Mucosa of descending colon (tissue), 3 donors: Measurements from ENCODE around the gene WDR5. TPM values are rescaled to one million over a fixed set of nuclear protein-coding genes. Genes with fewer than 3 reads are reported as not detected.
A peak's percentile ranks its signal among the peaks of the same experiment; 100 is the strongest.

Experiments
- ATAC-seq: fragments of 200-7000 bp; cut with Tn5 transposase; one replicate; pipeline ENCODE4 v1.9.1; 2020; ENCODE audit warnings: mild to moderate bottlenecking, moderate library complexity
- DNase-seq, 3 donors: peaks; one replicate each; pipeline ENCODE4 v3.0.0-alpha.2; 2020
- H3K36me3 ChIP-seq: fragments of 200-600 bp; one replicate; pipeline ENCODE4 v1.8.0; 2021; ENCODE audit warnings: low read depth, mild to moderate bottlenecking
- H3K4me1 ChIP-seq: fragments of 200-600 bp; one replicate; pipeline ENCODE4 v1.8.0; 2021; ENCODE audit warnings: low read depth, mild to moderate bottlenecking
- H3K4me3 ChIP-seq: fragments of 200-600 bp; one replicate; pipeline ENCODE4 v1.8.0; 2021; ENCODE audit warnings: mild to moderate bottlenecking
- H3K9me3 ChIP-seq: fragments of 200-600 bp; one replicate; pipeline ENCODE4 v1.8.0; 2021; ENCODE audit warnings: mild to moderate bottlenecking
- intact Hi-C, 2 donors: fragments of 100-400 bp; cut with DNase I in 1 of 2; cut with micrococcal nuclease in 1 of 2; formaldehyde crosslinking; loops; one replicate each; pipeline versions ENCODE4 v1.11.0 to v1.11.1; 2022; cut with DNase I, micrococcal nuclease
- total RNA-seq, 3 donors: library from RNA; stranded (reverse); fragmentation: NEBNext Ultra II Directional in 2 of 3; extraction: Animal tissue kit (Norgen Biotek cat#: 25700) in 2 of 3; gene quantifications; one replicate each; pipeline versions ENCODE4 v1.2.1 to v1.2.4, GENCODE V29; 2021 to 2023
- TF ChIP-seq, protein P1 (sequence below): fragments of 200-600 bp; IDR thresholded peaks from one replicate; pipeline ENCODE4 v1.8.0; 2022; ENCODE audit warnings: antibody characterized with exemption, mild to moderate bottlenecking
- donor health status: DM: no; HTN: no; CAD: no; lungs with moderate emphysema.
- donor health status: DM: no; HTN: no; CAD: no.
- donor health status: DM: no; HTN: yes; CAD: no.

The WDR5 gene
- total RNA-seq, 3 donors from 2014 or later = 19.9 to 27.1 (median 24.6) TPM

GRCh38 chr9:134167530-134167931, 31.6 kb downstream of the WDR5 start:
- Histone ChIP-seq H3K4me1 (peaks cover 14% of the 10 kb centered on the region), H3K4me3 (no peak overlapping the region), H3K9me3 (no peaks in the 10 kb centered on the region), H3K36me3 (no peaks in the 10 kb centered on the region)
- intact Hi-C loops = no loop called here
- ATAC-seq (no peak), DNase-seq (no peak)
- TF ChIP-seq, protein P1, sequence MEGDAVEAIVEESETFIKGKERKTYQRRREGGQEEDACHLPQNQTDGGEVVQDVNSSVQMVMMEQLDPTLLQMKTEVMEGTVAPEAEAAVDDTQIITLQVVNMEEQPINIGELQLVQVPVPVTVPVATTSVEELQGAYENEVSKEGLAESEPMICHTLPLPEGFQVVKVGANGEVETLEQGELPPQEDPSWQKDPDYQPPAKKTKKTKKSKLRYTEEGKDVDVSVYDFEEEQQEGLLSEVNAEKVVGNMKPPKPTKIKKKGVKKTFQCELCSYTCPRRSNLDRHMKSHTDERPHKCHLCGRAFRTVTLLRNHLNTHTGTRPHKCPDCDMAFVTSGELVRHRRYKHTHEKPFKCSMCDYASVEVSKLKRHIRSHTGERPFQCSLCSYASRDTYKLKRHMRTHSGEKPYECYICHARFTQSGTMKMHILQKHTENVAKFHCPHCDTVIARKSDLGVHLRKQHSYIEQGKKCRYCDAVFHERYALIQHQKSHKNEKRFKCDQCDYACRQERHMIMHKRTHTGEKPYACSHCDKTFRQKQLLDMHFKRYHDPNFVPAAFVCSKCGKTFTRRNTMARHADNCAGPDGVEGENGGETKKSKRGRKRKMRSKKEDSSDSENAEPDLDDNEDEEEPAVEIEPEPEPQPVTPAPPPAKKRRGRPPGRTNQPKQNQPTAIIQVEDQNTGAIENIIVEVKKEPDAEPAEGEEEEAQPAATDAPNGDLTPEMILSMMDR = no peak

DNA sequence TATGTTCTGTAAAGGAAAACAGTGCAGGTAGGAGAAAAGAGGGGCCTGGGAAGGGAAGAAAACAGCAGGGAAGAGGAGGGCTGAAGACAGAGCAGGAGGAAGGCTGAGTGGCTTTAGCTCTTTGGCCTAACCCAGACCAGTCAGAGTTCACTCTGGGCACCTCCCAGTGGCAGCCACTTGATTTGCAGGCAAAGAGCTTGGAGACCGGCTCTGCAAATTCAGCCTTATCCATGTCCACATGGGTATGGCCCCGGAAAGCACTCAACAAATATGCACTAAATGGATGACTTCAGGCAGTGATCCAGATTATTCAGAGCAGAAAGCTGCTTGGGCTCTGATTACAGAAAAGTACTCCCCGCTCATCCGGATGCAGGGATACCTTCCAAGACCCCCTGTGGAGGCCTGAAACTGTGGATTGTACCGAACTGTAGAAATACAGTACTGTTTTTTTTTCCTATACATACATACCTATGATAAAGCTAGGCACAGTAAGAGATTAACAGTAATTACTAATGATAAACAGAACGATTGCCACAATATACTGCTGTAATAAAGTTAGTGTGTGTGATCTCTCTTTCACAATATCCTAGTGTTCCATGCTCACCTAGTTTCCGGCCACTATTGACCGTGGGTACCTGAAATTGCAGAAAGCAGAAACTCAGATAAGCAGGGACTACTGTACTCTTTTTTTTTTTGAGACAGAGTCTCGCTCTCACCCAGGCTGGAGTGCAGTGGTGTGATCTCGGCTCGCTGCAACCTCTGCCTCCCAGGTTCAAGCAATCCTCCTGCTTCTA, 33.1 kb downstream of the WDR5 start:
- no peak for ATAC-seq
- Histone ChIP-seq H3K4me3 (no peak overlapping the region), H3K9me3 (no peaks in the 10 kb centered on the region), H3K4me1 (peaks cover 4% of the 10 kb centered on the region), H3K36me3 (no peaks in the 10 kb centered on the region)
- TF ChIP-seq, protein P1 = no peak
- intact Hi-C loops = no loop called here
- no peak for DNase-seq

DNA sequence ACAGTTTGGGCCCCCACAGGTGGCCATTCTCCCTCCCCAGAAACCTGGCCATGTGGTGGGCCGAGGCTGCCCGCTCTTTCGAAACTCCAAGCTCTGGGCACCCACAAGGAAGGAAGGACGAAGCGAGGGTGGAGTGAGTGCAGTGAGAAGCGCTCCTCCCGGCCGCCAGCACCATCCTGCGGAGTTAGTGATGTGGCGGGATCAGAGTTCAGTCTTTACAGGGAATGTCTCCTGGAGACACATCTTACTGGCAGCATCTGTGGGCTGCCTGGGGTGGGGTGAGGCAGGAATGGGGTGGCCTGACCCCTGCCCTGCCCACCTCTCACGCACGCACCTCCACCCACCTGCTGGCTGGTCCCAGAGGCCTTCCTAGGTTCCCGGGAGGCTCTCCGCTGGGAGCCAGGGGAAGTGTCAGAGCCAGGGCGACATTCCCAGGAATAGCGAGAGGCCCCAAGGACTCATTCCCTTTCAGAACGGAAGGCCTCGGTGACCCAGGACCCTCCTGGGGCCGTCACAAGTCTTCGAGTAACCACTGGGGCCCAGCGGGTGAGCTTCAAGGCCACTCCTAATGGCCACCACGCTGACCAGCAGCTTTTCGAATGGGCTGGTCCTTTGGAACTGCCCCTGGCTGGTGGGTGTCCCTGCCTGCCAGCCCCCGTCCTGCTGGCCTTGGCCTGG, 34.0 kb downstream of the WDR5 start:
- Histone ChIP-seq H3K9me3 (no peaks in the 10 kb centered on the region), H3K4me1 (peaks cover 4% of the 10 kb centered on the region), H3K36me3 (no peaks in the 10 kb centered on the region), H3K4me3 (no peak overlapping the region)
- no peak for DNase-seq
- intact Hi-C loops = loop anchor here (2.0 to 5.0 kb wide), 2 partner anchors 272 to 273 kb away; no protein-coding TSS in a partner anchor
- ATAC-seq = peak; percentile 8
- TF ChIP-seq, protein P1 = no peak

GRCh38 chr9:134170532-134171315, 34.8 kb downstream of the WDR5 start:
- intact Hi-C loops = loop anchor here (2.0 to 5.0 kb wide), 2 partner anchors 272 kb away; no protein-coding TSS in a partner anchor
- ATAC-seq = no peak

More at GRCh38 chr9:134170532-134171315, 34.8 kb downstream of the WDR5 start:
- TF ChIP-seq, protein P1 = no peak
- H3K36me3 ChIP-seq = no peaks in the 10 kb centered on the region
- H3K4me3 ChIP-seq = no peak overlapping the region
- no peaks in the 10 kb centered on the region for H3K9me3 ChIP-seq
- no peak for DNase-seq
- peaks cover 4% of the 10 kb centered on the region for H3K4me1 ChIP-seq
